HUDEP-2 (cell line): Measurements from ENCODE around the gene APBB2.

Experiments used
- DNase-seq, 76 experiments: peaks; one replicate each; lab custom pipeline; 2025; ENCODE audit not compliant: unreplicated experiment in 76 of 76; lab: John Stamatoyannopoulos, UW

APBB2 gene

DNA sequence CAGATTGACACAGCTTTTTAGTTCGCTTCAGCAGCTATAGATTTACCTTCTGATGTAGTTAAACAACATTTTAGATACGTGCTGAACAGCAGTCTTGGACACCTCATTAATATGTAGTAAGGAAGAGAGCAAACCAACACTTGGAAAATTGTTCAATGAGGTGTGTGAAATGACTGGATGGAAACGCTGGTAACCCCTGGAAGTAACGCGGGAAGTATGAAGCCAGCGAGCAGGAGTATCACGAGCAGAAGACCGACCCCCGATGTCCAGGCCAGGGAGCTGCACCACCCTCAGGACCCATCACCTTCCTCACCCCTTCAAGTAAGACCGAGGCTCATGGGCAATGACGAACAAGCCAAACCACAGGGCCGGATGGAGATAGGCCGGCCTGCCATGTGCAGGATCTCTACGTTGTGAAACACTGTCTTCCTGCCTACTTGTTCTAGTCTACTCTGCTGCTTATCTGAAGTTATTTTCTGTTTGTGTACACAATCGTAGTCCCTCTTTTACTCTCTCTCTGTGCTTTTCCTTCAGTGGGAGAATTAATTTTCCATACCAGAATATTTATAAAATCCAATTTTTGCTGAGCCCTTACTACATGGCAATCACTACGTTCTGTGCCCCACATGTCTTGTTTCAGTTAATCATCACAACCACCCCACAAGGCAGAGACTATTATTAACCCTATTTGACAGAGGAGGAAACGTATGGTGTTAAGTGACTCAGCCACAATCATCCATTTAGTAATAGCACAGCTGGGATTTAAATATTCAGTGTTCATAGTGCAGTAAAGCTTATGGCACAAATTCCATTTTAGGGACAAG is 221.7 kb downstream of the APBB2 start:
- DNase-seq = no peak

DNA sequence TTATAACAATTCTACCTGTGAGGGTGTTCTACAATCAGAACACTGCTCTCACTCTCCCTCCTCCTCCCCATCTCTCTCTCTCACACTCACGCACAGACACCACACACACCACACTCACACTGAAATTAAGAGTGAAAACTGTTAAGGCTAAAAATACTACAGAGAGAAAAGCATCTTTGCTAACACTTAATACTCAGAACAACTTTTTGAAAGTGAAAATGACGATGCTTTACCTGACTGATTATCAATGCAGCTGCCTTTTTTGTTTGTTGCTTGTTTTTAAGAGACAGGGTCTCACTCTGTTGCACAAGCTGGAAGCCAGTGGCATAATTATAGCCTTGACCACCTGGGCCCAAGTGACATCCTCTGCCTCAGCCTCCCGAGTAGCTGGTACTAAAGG is 222.4 kb downstream of the APBB2 start:
- DNase-seq = no peak

DNA sequence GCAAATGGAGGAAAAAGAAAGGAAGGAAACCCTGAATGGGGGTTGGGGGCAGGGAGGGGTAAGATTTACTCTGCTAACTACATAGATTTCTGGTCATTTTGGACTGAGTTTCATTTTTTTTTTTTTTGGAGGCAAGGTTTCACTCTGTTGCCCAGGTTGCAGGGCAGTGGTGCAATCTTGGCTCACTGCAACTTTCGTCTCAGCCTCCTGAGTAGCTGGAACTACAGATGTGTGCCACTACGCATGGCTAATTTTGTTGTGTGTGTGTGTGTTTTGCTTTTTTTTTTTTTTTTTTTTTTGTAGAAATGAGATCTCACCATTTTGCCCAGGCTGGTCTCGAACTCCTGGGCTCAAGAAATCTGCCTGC is 223.5 kb downstream of the APBB2 start:
- DNase-seq = no peak

DNA sequence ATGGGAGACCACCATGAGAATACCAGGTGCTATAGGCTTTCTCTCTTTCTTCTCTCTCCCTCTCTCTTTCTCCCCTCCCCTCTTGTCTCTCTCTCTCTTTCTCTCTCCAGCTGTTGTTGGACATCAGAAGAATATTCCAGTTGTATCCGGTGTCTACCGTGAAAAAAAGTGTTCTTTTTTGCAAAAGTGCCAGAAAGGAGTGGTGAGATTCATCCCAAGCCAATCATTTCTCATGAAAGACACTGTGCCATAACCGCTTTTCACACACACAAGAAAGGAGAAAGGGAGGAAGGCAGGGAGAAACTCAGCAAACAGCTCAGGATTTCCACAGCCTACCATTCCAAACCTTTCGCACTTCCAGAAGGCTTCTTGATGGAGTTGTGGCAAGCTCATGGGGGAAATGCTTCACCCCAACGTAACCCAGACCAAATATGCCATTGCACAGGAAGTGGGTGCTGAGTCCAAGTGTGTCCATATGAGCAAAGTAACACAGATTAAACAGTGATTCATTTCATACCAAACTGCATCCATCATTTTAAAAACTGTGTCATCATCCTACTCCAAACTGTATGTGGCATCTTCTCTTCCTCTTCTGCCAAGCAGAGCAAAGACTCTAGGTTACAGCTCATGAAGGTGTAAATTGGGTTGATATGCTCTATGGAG is 224.0 kb downstream of the APBB2 start:
- no peak for DNase-seq

GRCh38 chr4:40987151-40987550 is 227.2 kb downstream of the APBB2 start:
- DNase-seq = no peak

DNA sequence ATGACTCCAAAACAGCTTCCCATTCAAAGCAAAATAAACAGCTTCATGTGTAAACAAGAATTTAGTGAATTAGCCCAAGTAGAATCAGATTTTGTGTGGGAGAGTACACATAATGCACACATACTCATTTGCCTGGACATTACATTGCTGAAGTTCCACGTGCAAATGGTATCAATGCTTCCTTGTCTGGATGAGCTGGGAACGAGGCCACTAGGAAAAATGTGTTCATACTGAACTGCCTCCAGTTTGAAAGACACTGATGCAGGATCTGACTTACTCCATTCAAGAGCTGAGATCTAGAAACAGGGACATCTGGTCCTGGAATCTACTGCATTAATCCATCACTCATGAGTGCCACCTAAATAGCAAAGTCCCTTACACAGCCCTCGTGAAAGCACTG is 228.0 kb downstream of the APBB2 start:
- no peak for DNase-seq

DNA sequence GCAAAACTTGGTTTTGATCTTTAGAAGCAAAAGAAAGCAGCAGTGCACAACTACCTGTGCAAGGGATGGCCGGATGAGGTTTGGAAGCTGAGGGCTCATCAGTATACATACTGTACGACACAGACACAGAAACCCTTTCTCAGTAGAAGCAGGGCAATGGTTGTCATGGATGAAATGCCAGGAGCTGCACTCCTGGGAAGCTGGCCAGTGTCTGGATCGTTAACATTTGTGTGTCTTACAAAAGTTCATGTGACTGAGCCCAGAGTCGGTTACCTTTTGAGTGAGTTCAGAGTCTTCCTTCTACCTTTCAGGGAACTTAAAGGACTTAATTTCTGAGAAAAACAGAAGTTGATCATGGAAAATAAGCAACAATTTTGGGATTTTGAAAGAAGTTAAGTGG is 230.3 kb downstream of the APBB2 start:
- no peak for DNase-seq

- DNase-seq = peak in 2 of 76 experiments; percentile 0 to 1
Observed at GRCh38 chr4:40980318-40980883, 233.9 kb downstream of the APBB2 start.

DNA sequence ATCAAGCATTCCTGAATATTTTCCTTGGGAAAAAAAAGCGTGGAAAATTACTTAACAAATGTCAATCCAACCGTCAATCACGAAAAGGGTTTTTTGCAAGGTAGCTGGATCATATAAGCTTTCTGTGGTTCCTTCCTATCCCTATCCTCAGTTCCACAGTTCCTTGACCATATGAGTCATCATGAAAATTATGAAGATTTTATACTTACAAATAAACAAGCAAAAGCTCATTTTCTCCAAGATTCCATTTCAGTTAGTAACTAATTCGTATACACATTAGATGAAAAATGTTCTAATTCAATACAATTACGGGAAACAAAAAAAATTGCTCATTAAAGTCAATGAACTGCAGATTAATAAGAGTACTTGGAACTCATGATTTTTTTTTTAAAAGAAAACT is 235.8 kb downstream of the APBB2 start:
- no peak for DNase-seq

DNA sequence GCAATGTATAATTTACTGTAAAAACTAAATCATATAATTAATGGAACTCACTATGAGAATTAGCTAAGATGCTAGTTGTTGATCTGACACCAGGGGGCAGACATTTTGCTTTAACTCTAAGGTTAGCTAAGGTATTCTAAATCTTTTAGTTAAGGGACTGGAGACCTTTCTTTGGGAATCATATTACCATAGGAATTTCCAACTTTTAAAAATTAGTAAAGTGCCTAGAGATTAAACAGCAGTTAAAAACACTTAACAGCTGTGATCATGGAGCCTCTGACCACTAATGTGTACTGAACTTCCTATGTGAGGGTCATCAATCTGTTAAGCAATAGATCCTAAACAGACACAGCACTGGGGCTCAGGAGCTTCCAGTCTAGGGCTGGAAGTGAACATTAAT is 238.0 kb downstream of the APBB2 start:
- peak in 9 of 76 experiments; percentile 0 to 33 (median 11) for DNase-seq

GRCh38 chr4:40972722-40973121 is 241.6 kb downstream of the APBB2 start:
- no peak for DNase-seq

DNA sequence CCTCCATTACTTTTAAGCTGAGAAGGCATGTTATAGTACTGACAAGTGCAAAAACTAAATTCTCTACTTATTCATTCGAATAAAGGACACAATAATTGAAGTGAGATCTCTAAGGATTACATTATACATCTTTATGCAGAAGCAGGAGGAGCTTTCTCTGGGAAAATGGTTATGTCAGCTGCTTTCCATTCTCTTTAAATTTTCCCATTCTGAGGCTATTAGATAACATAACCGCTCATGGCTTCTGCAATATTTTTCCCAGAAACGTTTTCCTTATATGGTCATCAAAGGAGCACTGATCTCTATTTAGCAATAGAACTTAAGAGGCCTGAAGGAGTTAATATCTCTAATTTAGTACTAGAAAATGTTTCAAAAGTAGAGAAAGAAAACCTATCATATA is 243.0 kb downstream of the APBB2 start:
- DNase-seq = no peak

DNA sequence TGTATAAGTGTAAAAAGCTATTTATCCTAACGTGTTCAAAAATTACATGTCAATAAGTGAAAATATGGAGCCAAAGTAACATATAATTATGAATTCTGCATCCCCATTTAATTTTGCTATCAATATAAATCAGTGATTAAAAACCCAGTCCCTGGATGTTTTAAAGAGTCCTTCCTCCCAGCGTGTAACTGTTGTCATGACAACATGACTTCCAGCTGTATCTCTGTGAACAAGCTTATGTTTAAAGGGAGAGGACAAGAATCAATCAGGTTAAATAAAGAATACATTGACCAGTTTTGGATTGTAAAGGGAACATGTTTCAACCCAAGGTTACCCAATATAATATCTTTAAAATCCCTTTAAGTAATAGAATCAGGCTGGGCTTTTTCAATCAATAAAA is 244.8 kb downstream of the APBB2 start:
- DNase-seq = no peak

GRCh38 chr4:40967550-40967949 is 246.8 kb downstream of the APBB2 start:
- DNase-seq = no peak

- DNase-seq = no peak
Observed at GRCh38 chr4:40966091-40966490, 248.3 kb downstream of the APBB2 start.

DNA sequence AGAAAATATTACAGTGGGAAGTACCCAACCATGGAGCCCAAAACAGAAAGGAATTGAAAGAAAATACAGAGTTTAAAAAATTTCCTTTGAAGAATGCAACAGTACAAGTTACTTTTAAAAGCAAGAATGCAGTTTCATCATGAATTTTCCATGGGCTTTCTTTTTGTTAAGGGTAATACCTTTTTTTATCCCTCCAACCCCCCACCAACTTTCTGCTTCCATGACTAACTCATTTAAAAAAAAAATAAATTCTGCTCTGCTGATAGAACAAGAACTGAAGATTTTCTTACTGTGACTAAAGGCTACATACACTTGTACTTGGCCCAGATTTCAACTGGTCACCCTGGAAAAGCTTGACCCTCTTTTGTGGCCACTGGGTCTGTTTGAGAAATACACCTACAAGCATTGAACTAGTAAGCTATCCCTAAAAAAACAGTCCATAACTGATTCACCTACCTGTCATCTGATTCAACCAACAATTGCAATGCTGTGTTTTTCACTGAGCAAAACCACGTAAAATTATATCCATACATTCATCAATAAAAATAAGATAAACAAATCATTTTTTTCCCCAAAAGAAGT is 250.4 kb downstream of the APBB2 start:
- DNase-seq = no peak

DNA sequence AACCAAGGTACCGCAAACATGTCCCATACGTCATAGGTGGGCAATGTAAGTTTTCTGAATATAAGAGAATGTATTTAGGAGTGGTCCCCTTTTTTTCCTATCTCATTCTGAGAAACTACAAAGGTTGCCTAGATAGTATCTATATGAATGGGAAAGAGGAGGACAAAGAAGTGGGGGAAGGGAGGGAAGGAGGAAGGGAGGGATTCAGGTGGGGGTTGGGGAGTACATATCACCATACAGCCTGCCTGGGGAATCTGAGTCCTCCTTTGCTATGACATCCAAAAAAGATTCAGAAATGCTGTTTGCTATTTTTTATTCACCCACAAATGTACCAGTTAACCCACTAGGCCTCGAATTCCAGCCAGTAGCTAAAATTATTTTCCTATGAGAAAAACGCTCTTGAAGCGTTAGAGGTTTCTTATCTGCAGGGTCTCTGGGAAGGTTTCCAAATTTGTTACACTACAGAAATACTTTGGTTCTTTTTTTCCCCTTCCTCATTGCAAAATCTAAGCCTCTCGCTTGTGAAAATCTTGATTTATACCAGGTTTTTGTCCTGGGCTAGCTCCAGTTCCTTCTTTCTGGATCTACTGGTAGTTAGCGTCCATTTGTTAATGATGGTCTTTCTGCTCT is 251.7 kb downstream of the APBB2 start:
- DNase-seq = no peak

DNA sequence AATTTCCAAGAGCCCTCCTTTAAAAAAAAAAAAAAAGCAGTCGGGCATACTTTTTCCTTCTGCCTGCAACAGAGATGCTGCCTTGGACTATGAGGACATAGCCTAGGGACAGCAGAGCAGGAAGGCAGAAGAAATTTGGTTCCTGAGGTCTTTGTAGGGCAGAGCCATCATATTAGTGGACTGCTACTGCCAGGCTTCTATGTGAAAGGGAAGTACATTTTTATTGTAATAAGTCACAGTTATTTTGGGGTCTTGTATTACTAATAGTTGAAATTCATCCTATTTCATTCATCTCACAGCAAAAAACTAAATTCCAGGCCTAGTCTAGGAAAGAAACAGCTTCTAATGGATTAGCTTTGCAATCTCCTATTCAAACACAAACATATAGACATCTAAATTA is 253.4 kb downstream of the APBB2 start:
- no peak for DNase-seq

GRCh38 chr4:40957281-40957680 is 257.1 kb downstream of the APBB2 start:
- no peak for DNase-seq

- DNase-seq = no peak
Observed at GRCh38 chr4:40956721-40957255, 257.6 kb downstream of the APBB2 start.

- no peak for DNase-seq
Observed at GRCh38 chr4:40954088-40954668, 260.2 kb downstream of the APBB2 start.
